H9 (cell line): ENCODE measurements around the gene MRPL55. TPM values are rescaled to one million over a fixed set of nuclear protein-coding genes. Genes with fewer than 3 reads are reported as not detected.

Source experiments
- DNase-seq: peaks from one replicate; pipeline ENCODE4 v3.0.0-alpha.2; 2017
- H2AFZ ChIP-seq: one replicate; pipeline ENCODE4 v1.6.1; 2013; ENCODE audit warnings: mild to moderate bottlenecking, low read length, control low read depth, moderate library complexity
- H2AK5ac ChIP-seq: 2 replicates; pipeline ENCODE4 v1.6.1; 2013; ENCODE audit warnings: low read length, control low read depth, mixed read lengths; ENCODE audit not compliant: insufficient read length
- H2BK120ac ChIP-seq: one replicate; pipeline ENCODE4 v1.6.1; 2013; ENCODE audit warnings: low read depth, mild to moderate bottlenecking, low read length, control low read depth, inconsistent platforms; ENCODE audit not compliant: poor library complexity, severe bottlenecking
- H2BK12ac ChIP-seq: 2 replicates; pipeline ENCODE4 v1.6.1; 2013; ENCODE audit warnings: low read length, control low read depth, mixed read lengths, low read depth; ENCODE audit not compliant: insufficient read length
- H2BK15ac ChIP-seq: 2 replicates; pipeline ENCODE4 v1.6.1; 2013; ENCODE audit warnings: low read depth, low read length, control low read depth
- H2BK20ac ChIP-seq: one replicate; pipeline ENCODE4 v1.6.1; 2013; ENCODE audit warnings: low read depth, mild to moderate bottlenecking, low read length, control low read depth, inconsistent platforms; ENCODE audit not compliant: poor library complexity, severe bottlenecking
- H2BK5ac ChIP-seq: 2 replicates; pipeline ENCODE4 v1.6.1; 2013; ENCODE audit warnings: low read length, control low read depth, mixed read lengths; ENCODE audit not compliant: insufficient read length
- H3K14ac ChIP-seq: 2 replicates; pipeline ENCODE4 v1.6.1; 2013; ENCODE audit warnings: low read length, control low read depth; ENCODE audit not compliant: insufficient read depth
- H3K18ac ChIP-seq: 2 replicates; pipeline ENCODE4 v1.6.1; 2013; ENCODE audit warnings: low read depth, mild to moderate bottlenecking, mixed read lengths, low read length, control low read depth; ENCODE audit not compliant: insufficient read length
- H3K23ac ChIP-seq: 2 replicates; pipeline ENCODE4 v1.6.1; 2013; ENCODE audit warnings: low read length, control low read depth, mixed read lengths, low read depth; ENCODE audit not compliant: insufficient read length
- H3K23me2 ChIP-seq: 2 replicates; pipeline ENCODE4 v1.6.1; 2013; ENCODE audit warnings: low read depth, mild to moderate bottlenecking, mixed read lengths, low read length, control low read depth; ENCODE audit not compliant: insufficient read length, poor library complexity, severe bottlenecking
- H3K27ac ChIP-seq: 2 replicates; pipeline ENCODE4 v1.5.1; 2013; ENCODE audit warnings: low read length, control low read depth, mixed read lengths, low read depth; ENCODE audit not compliant: insufficient read length
- H3K27me3 ChIP-seq: 2 replicates; pipeline ENCODE4 v1.6.1; 2013; ENCODE audit warnings: low read length, control low read depth, inconsistent platforms; ENCODE audit not compliant: insufficient read depth
- H3K4ac ChIP-seq: 2 replicates; pipeline ENCODE4 v1.6.1; 2013; ENCODE audit warnings: low read depth, mild to moderate bottlenecking, control low read depth, inconsistent platforms, low read length, moderate library complexity
- H3K4me1 ChIP-seq: 2 replicates; pipeline ENCODE4 v1.6.1; 2013; ENCODE audit warnings: low read length, control low read depth, inconsistent platforms; ENCODE audit not compliant: insufficient read depth
- H3K4me2 ChIP-seq: 2 replicates; pipeline ENCODE4 v1.6.1; 2013; ENCODE audit warnings: low read length, control low read depth, mixed read lengths; ENCODE audit not compliant: insufficient read length, insufficient read depth
- H3K56ac ChIP-seq: 2 replicates; pipeline ENCODE4 v1.6.1; 2013; ENCODE audit warnings: low read depth, mild to moderate bottlenecking, mixed read lengths, low read length, control low read depth; ENCODE audit not compliant: insufficient read length
- H3K79me1 ChIP-seq: 2 replicates; pipeline ENCODE4 v1.6.1; 2013; ENCODE audit warnings: low read depth, mild to moderate bottlenecking, moderate library complexity, low read length, control low read depth, inconsistent platforms; ENCODE audit not compliant: insufficient read depth, poor library complexity, severe bottlenecking
- H3K79me2 ChIP-seq: 2 replicates; pipeline ENCODE4 v1.6.1; 2013; ENCODE audit warnings: low read length, control low read depth, inconsistent platforms; ENCODE audit not compliant: insufficient read depth
- H3K9ac ChIP-seq: 2 replicates; pipeline ENCODE4 v1.6.1; 2013; ENCODE audit warnings: low read length, control low read depth, mixed read lengths; ENCODE audit not compliant: insufficient read length; ENCODE audit errors: extremely low read depth
- H3K9me3 ChIP-seq: one replicate; pipeline ENCODE4 v1.6.1; 2013; ENCODE audit warnings: low read depth, low read length, inconsistent platforms; ENCODE audit not compliant: control insufficient read depth
- H3T11ph ChIP-seq: one replicate; pipeline ENCODE4 v1.6.1; 2013; ENCODE audit warnings: mild to moderate bottlenecking, low read length, control low read depth, inconsistent platforms
- H4K20me1 ChIP-seq: one replicate; pipeline ENCODE4 v1.6.1; 2013; ENCODE audit not compliant: control insufficient read depth, insufficient read length, insufficient read depth
- H4K5ac ChIP-seq: 2 replicates; pipeline ENCODE4 v1.6.1; 2013; ENCODE audit warnings: low read depth, mild to moderate bottlenecking, mixed read lengths, low read length, control low read depth; ENCODE audit not compliant: insufficient read length
- H4K8ac ChIP-seq: replicated peaks from 2 replicates; pipeline ENCODE4 v1.6.1; 2013; ENCODE audit warnings: low read length, control low read depth, mixed read lengths, low read depth; ENCODE audit not compliant: insufficient read length
- H4K91ac ChIP-seq: 2 replicates; pipeline ENCODE4 v1.6.1; 2013; ENCODE audit warnings: low read depth, mild to moderate bottlenecking, moderate library complexity, mixed read lengths, low read length, control low read depth; ENCODE audit not compliant: insufficient read length
- H3K27ac Mint-ChIP-seq, 3 experiments: 2 replicates in 2 of 3; 3 replicates in 1 of 3; pipeline ENCODE4 v1.8.0; 2020 to 2021; ENCODE audit warnings: mixed read lengths in 3 of 3, mild to moderate bottlenecking in 1 of 3, moderate library complexity in 1 of 3
- H3K27me3 Mint-ChIP-seq: 2 replicates; pipeline ENCODE4 v1.8.0; 2021; ENCODE audit warnings: low read depth, mild to moderate bottlenecking, moderate library complexity, mixed read lengths
- H3K36me3 Mint-ChIP-seq, 3 experiments: 2 replicates in 2 of 3; 3 replicates in 1 of 3; pipeline ENCODE4 v1.8.0; 2020 to 2021; ENCODE audit warnings: low read depth in 3 of 3, mixed read lengths in 3 of 3; ENCODE audit not compliant: insufficient read depth in 1 of 3
- H3K4me1 Mint-ChIP-seq, 2 experiments: 2 replicates each; pipeline ENCODE4 v1.8.0; 2020; ENCODE audit warnings: mixed read lengths in 2 of 2
- H3K4me3 Mint-ChIP-seq, 2 experiments: 2 replicates in 1 of 2; 3 replicates in 1 of 2; pipeline ENCODE4 v1.8.0; 2020 to 2021; ENCODE audit warnings: mild to moderate bottlenecking in 2 of 2, mixed read lengths in 2 of 2, moderate library complexity in 1 of 2
- H3K9me3 Mint-ChIP-seq, 2 experiments: 2 replicates in 1 of 2; 3 replicates in 1 of 2; pipeline ENCODE4 v1.8.0; 2020; ENCODE audit warnings: mild to moderate bottlenecking in 2 of 2, mixed read lengths in 2 of 2, moderate library complexity in 1 of 2
- CTCF ChIP-seq: fragments of 200-600 bp; sonication (generic); conservative IDR thresholded peaks from 3 replicates; pipeline ENCODE4 v1.8.0; 2021; ENCODE audit warnings: antibody characterized with exemption, mild to moderate bottlenecking
- WGBS: extraction: QIAGEN DNeasy Blood & Tissue Kit; methylation state at CpG from one replicate; pipeline ENCODE4 v1.1.7; 2013; ENCODE audit warnings: missing lambda C conversion rate, low lambda C conversion rate, mixed read lengths; ENCODE audit not compliant: insufficient read length; ENCODE audit errors: extremely low coverage; 5-methylcytosine and 5-hydroxymethylcytosine counted together
- total RNA-seq: library from RNA; stranded (reverse); gene quantifications from 2 replicates; pipeline ENCODE4 v1.2.1, GENCODE V29; 2021

Gene MRPL55
- total RNA-seq, 1 experiment from 2014 or later = 62.3 TPM

DNA sequence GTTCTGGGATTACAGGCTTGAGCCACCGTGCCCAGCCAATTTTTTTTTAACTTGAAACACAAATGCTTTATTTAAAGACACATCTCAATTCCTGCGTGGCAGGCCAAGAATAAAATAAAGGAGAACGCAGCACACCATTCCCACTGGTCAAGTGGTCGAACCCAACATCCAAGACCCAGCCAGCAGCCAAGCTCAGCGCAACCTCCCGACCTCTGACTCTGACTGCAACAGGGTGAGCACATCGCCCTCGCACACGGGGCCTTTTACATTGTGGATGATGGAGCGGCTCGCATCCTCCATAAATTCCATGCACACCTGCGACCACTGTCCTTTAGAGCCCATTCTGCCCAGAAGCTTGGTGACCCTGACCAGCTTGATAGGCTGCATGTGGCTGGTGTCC, 25.5 kb upstream of the MRPL55 start:
- no peaks in the 10 kb centered on the region for H3K79me2 ChIP-seq
- H4K20me1 ChIP-seq = no peaks in the 10 kb centered on the region
- Mint-ChIP-seq H3K36me3 (no peaks in the 10 kb centered on the region), H3K4me1 (peaks cover 6 to 9% of the 10 kb centered on the region in 2 experiments; a peak in 3 of 4 replicates), H3K27me3 (peaks cover 77% of the 10 kb centered on the region), H3K4me3 (no peak overlapping the region), H3K27ac (no peak overlapping the region), H3K9me3 (no peaks in the 10 kb centered on the region)
- H2AFZ ChIP-seq = no peak overlapping the region
- H3K56ac ChIP-seq = no peak overlapping the region
- no peak overlapping the region for H2BK12ac ChIP-seq
- no peaks in the 10 kb centered on the region for H3K9me3 ChIP-seq
- no peaks in the 10 kb centered on the region for H3K79me1 ChIP-seq
- TF ChIP-seq CTCF = no peak
- no peak overlapping the region for H3K23ac ChIP-seq
- no peak overlapping the region for H3K27ac ChIP-seq
- H4K91ac ChIP-seq = no peak overlapping the region
- H3K4ac ChIP-seq = no peak overlapping the region
- H4K5ac ChIP-seq = no peak overlapping the region
- no peak overlapping the region for H2BK20ac ChIP-seq
- peaks cover 3% of the 10 kb centered on the region; the same call in 1 of the 2 replicates for H3K27me3 ChIP-seq
- H3K4me1 ChIP-seq = no peaks in the 10 kb centered on the region
- no peak overlapping the region for H2BK120ac ChIP-seq
- no peak overlapping the region for H4K8ac ChIP-seq
- H2AK5ac ChIP-seq = no peak overlapping the region
- peaks cover 3% of the 10 kb centered on the region for H3K23me2 ChIP-seq
- no peak overlapping the region for H3K4me2 ChIP-seq
- no peak overlapping the region for H3K14ac ChIP-seq
- no peak overlapping the region for H3K9ac ChIP-seq
- H3T11ph ChIP-seq = no peak overlapping the region
- H2BK15ac ChIP-seq = no peak overlapping the region
- no peak overlapping the region for H2BK5ac ChIP-seq
- no peak for DNase-seq
- H3K18ac ChIP-seq = no peak overlapping the region
- WGBS = no CpG with 5 or more reads among the region's 12 CpGs
